GM18867 (cell line): ENCODE data around the gene SMTNL1.

Experiments
- ATAC-seq: cut with Tn5 transposase; IDR thresholded peaks from one replicate; pipeline ENCODE4 v1.9.1; 2021; ENCODE audit warnings: mild to moderate bottlenecking, moderate library complexity; ENCODE audit not compliant: unreplicated experiment

Gene SMTNL1

GRCh38 chr11:57586711-57587245, 49.4 kb downstream of the SMTNL1 start:
- ATAC-seq, result no peak

GRCh38 chr11:57588046-57588710, 50.8 kb downstream of the SMTNL1 start:
- no peak for ATAC-seq

DNA sequence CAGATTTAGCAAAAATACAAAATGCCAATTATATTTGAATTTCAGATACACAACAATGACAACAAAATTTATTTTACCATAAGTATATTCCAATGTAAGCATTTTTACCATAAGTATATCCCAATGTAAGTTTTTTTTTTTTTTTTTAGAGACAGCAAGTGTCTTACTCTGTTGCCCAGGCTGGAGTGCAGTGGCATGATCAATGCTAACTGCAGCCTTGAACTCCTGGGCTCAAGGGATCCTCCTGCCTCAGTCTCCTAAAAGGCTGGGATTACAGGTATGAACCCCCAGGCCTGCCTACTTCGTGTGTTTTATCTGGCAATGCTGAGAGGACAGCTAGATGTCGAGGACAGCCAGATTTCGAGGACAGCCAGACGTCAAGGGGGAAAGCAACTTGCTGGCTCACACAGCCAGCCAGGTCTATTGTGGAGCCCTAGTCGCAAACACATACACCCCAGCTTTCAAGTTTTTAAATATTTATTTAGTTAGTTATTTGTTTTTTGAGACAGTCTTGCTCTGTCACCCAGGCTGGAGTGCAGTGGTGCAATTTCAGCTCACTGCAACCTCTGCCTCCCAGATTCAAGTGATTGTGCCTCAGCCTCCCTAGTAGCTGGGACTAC, 59.0 kb downstream of the SMTNL1 start:
- no peak for ATAC-seq

DNA sequence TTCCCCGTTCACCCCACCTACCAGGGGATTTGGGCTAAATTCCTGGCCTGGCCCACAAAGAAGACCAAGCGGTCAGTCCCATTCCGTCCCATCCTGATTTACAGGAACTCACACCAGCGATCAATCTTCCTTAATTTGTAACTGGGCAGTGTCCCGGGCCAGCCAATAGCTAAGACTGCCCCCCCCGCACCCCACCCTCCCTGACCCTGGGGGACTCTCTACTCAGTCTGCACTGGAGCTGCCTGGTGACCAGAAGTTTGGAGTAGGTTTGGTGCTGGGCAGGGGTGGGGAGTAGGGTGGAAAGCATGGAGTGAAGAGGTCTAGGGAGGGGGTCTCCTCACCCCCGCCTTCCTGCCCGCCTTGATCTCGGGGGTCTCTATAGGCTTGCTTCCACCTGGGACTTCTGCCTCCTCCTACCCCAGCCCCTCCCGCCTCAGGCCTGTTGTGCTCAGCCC, 60.1 kb downstream of the SMTNL1 start, which contains the start of gene SERPING1:
TSS of gene SERPING1 (plus strand) at position 225 of the 455 bp plus-strand sequence. CDS start 586 bp downstream, outside the sequence.
- ATAC-seq, result no peak

DNA sequence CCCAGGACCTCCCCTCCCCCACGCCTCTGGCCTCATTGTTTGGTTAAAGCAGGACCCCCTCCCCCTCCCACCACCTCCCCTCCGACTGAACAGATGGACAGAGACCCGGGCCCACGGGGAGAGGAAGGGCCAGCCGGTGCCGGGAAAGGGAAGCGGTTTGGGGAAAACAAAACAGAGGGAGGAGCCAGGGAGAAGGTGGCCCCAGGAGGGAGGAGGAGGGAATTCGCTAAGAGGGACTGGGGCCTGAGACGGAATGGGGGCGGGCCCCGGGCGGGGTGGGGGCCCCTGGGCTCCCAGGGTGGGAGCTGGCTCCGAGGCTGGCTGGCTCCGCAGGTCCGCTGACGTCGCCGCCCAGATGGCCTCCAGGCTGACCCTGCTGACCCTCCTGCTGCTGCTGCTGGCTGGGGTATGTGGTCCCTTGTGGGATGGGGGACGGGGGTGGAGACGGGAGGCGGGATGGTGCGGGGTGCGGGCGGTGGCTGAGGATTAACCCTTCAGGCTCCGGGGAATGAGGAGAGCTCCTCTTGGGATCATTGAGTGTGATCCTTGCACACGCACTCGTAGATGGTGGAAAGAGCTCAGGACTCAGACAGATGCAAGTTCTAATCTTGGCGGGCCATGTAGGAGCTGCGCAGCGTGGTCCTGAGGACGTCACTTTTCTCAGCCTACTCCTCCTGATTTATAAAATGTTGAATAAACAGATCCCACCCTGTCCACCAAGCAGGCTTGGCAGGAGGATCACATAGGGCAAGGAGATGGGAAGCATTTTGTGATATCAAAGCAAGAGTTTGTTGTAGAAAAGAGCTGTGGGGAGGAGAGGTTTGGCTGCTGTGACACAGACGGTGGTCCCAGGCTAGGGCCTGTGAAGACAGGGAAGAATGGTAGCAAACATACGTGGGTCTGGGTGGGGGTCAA, 60.8 kb downstream of the SMTNL1 start:
- no peak for ATAC-seq

DNA sequence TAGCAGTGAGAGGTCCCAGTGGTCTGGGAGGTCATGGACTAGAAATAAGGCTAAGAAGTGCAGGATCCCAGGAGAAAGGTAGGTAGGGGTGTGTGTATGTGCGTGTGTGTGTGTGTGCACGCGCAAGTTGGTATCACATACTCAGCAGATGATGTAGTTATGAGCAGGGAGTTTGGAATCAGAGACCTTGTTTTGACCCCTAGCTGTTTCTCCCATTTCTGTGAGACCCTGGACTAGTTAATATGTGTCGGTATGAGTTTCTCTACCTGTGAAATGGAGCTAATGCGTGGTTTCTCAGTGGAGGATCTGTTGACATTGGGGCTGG, 61.4 kb downstream of the SMTNL1 start:
- ATAC-seq, result no peak

DNA sequence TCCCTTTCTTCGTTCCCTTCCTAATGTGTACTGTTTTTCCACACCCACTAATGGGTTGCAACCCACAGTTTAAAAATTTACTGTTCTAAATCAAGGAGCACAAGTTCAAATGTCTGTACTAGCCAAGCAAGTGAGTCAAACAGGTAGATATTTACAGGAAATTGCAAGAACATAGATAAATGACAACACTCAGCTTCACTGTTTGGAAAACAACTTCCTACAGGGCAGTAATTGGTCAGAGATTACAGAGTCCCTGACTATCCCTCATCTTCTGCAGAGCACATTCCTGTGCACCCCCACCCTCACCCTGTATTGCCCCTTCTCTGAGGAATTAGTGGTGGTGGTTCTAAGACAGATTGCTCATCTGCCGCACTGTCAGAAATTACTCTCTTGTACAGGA, 62.0 kb downstream of the SMTNL1 start:
- ATAC-seq, result no peak
